ENCODE results near the gene PTDSS2.
"Not testable (repeated sequence)": the region's sequence is repeated elsewhere in the genome, so short reads cannot be mapped to it uniquely, and the experiment has no call there.

Gene PTDSS2

DNA sequence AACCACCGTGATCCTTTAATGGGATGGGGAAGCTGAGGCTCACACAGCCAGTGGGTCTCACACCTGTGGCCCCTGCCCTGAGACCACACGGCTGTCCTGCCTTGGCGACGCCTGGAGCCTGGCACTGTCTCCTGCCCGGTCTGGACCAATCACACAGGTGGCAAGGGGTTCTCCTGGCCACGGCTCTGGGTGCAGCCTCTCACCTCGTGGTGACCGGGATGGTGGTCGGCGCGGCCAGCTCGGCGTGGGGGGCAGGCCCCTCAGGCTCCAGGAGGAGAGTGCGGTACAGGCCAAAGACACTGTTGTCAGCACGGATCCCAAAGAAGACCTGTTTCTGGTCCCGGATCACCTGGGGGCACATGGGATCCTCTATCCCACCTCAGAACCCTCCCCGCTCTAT lies 17.0 kb upstream of the PTDSS2 start:
- no peak for DNase-seq (ENCODE audit: low read depth)

DNA sequence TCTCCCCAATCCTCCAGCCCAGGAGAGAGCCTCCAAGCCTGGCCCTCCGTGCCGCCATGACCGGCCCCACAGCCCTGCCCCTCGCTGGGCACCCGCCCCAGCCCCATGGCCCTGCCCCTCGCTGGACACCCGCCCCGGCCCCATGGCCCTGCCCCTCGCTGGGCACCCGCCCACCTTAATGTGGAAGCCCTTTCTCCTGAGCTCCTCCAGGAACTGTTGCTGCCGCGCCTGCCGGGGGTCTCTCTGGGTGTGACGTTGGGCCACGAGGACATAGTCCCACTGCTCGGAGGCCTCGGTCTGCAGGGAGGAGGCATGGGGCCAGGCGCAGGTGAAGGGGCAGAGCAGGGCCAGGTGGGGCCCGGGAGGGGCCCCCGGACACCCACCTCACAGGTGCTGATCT lies 16.4 kb upstream of the PTDSS2 start:
- no peak for DNase-seq (ENCODE audit: low read depth)

DNA sequence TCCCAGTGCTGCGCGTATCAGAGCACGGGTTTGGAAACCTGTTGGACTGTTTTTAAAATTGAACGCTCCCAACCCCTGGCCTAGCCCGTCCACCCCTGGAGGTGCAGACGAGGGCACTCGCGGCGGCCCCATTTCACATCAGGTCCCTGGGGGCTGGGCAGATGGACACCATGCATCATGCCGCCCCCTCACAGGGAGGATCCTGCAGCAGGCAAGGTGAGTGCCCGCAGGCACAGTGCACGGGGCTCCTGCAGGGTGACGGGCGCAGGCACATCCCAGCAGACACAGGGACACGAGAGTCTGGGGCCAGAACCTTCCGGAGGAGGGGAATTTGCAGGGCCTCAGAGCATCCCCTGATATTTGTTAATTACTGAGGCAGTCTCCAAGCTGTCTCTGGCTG lies 15.6 kb upstream of the PTDSS2 start:
- DNase-seq (ENCODE audit: low read depth): no peak

DNA sequence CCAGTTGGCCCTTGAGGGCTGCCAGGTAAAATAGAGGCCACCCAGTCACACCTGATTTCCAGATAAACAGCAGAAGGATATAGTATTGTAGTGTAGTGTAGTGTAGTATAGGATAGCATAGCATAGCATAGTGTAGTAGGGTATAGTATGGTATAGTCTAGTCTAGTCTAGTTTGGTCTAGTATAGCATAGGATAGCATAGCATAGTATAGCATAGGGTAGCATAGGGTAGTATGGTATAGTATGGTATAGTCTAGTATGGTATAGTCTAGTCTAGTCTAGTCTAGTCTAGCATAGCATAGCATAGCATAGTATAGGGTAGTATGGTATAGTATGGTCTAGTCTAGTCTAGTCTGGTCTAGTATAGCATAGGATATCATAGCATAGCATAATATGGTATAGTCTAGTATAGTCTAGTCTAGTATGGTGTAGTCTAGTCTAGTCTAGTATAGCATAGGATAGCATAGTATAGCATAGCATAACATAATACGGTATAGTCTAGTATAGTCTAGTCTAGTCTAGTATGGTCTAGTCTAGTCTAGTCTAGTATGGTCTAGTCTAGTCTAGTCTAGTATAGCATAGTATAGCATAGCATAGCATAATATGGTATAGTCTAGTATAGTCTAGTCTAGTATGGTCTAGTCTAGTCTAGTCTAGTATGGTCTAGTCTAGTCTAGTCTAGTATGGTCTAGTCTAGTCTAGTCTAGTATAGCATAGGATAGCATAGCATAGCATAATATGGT lies 14.9 kb upstream of the PTDSS2 start:
- not testable (repeated sequence) for DNase-seq (ENCODE audit: low read depth)

DNA sequence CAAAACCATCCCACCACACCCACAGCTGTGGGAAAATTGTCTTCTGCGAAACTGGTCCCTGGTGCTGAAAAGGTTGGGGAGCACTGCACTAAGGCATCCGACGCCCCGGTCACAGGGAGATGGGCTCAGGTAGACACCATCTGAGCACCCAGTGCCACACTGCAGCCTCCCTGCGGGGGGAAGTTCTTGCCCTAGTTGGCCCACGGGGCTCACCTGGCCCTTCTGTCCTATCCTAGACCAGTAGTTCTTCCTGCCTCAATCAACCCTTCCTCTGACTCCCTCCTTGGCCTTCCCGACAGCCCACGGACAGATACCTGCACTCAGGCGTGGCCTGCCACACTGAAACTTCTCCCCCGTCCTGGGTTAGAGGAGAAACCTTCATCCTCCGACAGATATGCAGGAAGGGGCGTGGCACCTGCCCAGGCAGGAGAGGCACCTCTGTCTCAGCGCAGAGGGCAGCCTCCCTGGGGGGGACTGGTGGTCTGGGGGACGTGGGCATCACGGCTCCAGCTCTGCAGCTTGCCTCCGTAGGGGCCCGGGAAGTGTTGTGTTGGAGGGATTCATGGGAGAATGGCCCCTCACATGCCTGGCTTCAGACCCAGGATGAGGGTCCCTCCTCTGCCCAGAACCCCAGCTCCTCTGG lies 12.7 kb upstream of the PTDSS2 start:
- no peak for DNase-seq (ENCODE audit: low read depth)

DNA sequence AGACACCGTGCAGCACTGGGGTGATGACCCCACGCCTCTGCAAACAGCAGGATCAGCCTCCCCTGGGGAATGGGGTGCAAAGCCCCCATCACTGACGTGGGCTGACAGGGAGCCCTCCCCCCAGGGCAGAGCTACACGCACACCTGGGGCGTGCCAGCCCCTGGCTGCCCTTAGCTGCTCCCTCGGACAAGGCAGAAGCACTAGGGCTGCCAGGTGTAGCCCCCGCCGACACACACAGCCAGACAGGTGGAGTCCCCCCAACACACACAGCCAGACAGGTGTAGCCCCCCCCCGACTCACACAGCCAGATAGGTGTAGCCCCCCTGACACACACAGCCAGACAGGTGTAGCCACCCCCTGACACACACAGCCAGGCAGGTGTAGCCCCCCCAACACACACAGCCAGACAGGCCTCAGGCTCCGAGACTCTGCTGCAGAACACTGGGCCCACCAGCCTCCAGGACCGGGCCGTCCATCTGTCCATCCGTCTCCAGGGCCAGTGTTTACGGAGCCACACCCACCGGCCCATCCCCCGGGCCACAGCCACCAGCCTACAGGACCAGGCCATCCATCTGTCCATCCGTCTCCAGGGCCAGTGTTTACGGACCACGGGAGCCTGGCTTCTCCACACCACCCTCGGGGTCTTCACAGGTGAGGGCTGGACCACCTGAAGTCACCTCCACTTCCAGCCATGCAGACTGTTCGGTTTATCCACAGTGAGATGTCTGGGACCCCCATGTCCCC lies 11.8 kb upstream of the PTDSS2 start:
- no peak for DNase-seq (ENCODE audit: low read depth)

DNA sequence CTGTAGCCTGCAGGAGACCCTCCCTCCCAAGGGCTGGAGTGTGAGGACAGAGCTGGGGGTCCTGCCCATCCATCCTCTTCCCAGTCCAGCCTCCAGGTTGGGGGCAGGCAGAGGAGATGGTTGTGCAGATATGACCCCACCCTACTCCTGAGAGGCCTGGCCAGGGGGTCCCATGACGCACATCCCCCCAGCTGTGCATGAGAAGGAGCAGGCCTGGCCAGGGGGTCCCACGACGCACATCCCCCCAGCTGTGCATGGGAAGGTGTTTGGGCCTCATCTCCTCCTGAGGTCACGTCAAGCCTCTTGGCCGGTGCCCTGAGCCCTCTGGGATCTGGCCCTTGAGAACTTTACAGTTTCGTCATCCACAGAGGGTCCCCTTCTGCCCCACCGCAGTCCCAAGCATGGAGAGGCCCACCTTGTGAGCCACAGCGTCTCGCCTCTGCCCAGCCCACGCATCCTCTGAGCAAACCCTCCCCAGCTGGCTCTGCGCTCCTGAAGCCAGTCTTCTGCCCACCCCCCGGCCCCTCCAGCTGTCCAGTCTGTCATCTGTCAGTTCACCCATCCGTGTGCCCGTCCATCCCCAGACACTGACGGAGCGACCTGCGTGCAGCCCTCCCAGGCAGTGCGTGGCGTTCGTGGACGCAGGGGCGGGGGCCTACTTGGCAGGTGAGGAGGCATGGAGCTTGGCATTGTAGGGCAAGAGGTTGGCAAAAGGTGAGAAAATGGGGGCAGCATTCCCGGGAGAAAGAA lies 10.6 kb upstream of the PTDSS2 start:
- no peak for DNase-seq (ENCODE audit: low read depth)

DNA sequence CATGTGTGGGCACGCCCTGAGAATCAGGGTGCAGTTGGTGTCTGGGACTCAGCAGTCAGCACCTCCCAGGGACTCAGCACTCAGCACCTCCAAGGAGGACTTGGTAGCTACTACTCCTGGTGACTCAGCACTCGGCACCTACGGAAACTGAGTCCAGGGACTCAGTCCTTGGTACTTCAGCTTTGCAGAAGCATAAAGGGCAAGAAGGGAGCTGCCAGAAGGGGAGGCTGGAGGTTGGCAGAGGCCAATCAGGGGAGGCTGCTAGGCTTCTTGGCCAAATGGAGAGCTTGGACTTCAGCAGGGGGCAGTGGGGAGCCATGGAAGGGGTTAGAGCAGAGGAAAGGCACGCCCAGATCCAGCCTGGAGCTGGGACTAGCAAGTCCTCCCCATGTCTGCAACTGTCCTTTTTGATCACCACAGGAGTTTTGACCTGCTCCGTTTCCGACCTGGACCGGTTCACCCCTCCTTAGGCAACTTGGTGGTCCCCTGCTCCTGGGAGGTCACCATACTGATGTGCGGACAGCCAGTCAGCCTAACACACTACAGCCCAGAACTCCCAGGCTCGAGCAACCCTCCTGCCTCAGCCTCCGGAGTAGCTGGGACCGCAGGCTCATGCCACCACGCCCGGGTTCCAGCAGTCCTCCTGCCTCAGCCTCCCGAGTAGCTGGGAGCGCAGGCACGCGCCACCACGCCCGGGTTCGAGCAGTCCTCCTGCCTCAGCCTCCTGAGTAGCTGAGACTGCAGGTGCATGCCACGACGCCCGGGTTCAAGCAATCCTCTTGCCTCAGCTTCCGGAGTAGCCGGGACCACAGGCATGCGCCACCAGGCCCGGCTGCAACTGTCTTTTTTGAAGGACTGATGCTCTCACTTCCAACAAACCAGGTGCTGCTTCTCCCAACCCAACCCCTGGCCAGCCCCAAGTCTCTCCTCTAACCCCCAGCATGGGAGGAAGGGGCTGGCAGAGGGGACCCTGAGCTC lies 9.7 kb upstream of the PTDSS2 start:
- no peak for DNase-seq (ENCODE audit: low read depth)

DNA sequence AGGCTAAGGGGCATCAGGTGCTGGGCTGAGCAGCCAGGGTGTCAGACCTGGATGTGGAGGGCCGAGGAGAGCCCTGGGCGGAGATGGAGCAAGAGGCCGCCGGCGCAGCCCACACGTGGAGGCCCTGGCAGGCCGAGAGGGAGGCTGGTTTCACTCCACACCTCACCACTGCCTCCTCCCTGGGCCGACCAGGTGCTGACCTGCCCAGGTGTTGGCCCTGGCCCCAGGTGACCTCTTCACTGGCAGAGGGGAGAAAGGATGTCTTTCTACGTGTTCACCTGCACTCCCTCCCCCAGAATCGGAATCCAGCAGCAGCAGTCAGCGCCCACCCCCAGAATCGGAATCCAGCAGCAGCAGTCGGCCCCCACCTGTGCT lies 9.0 kb upstream of the PTDSS2 start:
- DNase-seq (ENCODE audit: low read depth): no peak

DNA sequence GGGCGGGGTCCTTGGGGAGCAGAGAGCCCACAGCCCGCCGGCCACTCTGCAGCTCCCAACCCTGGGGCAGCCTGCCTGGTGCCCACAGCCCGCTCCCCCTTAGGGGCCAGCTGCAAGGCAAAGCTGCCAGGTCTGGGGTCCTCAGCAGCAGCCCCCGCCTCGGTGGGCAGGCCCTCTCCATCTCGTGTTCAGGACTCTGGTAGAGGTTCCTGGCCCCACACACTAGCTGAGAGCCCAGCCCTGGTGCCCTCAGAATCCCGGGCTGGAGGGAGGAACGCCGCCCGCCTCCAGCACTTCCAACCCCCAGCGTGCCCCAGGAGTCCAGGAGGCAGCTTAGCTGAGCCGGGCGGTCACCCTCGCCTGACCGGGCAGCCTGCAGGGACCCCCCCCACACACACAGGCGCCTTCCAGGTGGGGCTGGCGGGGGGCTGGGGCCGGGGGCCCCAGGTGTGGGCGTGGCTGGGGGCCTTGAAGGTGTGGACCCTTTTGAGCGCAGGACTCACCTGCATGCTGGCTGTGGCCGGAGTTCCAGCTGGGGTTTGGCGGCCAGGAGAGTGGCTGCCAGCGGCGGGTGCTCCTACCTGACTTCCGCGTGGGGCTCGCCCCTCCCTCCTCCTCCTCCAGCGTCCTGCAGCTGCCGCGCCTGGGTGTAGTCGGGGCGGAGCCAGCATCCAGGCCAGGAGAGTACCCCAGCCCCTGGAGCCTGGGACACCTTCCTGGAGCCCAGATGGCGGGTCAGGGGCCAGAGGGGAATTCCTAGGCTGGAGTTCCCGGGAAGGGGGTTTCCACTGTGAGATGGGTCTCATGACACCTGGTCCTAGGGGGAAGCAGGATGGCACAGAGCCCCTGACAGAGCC lies 8.4 kb upstream of the PTDSS2 start, which contains the start of gene ANO9:
Gene ANO9, minus strand, starts transcription at position 594 of the 857 bp plus-strand sequence. Its CDS starts 85 bp downstream, at position 509.
- DNase-seq (ENCODE audit: low read depth): peak; percentile 49

DNA sequence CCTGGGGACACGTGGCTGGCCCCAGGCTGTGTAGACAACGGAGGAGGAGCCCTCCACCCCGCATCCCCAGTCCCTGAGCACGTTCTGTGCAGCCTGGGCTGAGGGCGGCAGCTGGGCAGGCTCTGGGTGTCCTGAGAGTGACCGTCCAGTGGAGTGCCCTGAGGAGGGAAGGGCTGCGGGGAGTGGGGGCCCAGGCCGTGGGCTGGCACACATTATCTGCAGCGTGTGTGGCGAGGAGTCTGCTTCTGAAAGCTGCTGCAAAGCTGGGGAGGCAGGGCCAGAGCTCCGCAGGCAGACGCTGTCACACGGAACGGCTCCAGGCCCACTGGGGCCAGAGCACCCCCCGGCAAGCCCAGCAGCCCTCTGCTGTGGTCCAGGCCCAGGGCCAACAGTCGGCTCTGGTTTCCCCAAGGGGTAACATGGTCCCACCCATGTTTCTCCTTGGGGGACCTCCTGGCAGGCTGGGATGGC lies 7.4 kb upstream of the PTDSS2 start:
- DNase-seq (ENCODE audit: low read depth): no peak

DNA sequence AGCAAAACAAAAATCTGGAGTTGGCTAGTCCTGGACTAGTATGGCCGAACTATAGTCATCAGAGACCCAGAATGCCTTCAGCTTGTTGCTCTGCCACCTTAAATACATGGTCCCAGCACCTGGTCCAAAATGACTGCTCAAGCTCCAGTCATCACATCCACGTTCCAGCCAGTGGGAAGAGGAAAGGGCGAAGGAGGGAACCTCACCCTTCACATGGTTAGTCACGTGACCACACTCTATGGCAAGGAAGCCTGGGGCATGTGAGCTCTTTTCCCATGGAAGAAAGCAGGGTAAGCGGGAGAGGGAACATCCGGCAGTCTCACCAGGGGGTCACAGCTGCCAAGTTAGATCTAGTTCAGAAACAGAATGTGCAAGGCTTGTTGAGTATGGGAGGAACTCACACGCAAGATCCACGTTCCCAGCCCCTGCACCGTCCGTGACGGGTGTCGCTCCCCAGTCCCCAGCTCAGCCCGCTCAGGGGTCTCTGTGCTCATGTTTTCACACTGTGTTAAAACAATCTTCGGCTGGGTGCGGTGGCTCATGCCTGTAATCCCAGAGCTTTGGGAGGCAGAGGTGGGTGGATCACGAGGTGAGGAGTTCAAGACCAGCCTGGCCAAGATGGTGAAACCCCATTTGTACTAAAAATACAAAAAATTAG lies 6.4 kb upstream of the PTDSS2 start:
- DNase-seq (ENCODE audit: low read depth): no peak

DNA sequence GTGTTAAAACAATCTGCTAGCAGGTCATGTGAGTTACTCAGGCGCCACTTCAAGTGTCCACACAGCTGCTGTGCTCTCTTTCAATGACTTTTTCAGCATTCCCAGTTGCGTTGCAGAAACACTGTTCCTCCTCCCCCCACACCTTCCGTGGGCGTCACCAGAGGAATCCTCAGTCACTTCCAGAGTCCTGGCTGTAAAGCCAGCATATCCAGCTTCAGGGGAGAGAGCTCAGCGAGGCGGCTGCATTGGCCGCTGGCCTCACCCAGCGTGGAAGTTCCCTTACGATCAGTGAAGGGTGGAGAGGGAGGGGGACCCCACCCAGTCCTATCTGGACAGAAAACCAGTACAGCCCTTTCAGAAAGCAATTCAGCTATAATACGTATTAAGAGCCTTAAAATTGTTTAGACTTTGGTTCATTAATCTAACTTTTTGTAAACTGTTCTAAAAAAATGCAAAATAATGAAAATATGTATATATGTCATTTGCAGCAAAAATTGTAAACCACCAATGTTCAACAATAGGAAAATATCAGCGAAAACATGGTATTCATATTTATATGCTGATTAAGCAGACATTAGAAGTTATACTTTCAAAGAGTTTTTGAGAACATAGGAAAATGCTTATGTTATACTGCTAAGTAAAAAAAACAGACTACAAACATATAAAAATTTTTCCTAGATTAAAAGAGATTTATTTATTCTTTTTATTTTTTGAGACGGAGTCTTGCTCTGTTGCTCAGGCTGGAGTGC lies 5.5 kb upstream of the PTDSS2 start:
- DNase-seq (ENCODE audit: low read depth): no peak

DNA sequence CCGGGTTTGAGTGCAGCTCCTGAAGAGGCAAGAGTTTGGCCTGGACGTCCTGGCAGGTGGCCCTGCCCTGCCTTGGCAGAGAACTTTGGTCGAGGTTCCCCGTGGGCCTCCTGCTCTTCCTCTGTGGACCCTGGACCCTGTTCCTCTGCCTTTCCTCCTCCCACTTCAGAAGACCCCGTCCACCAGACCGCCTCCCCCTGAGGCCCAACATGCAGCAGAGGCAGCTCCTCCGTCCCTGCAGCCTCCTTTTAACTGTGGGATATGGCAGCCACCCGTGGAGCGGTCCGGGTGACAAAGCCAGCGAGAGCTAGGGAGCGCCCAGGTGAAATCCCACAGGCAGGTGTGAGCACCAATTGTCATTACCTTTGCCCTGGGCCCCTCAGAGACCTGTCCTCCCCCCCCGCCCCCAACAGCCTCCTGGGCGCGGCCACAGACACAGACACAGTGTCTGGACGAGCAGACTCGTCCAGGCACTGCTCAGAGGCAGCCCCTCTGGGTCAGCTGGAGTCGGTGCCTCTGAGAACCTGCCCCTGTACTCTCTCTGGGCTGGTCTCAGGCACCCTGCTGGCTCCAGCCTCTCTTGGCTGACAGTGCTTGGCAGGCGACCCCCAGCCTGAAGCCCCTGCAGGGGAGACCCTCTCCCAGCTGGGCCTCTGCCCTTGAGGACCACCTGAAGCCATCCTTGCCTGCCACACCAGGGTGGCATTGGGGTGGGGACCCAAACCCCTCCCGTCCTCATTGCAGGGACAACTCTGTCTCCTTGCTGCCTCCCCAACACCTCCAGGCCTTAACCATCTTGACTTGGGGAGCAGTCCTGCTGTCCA lies 4.1 kb upstream of the PTDSS2 start:
- DNase-seq (ENCODE audit: low read depth): no peak

DNA sequence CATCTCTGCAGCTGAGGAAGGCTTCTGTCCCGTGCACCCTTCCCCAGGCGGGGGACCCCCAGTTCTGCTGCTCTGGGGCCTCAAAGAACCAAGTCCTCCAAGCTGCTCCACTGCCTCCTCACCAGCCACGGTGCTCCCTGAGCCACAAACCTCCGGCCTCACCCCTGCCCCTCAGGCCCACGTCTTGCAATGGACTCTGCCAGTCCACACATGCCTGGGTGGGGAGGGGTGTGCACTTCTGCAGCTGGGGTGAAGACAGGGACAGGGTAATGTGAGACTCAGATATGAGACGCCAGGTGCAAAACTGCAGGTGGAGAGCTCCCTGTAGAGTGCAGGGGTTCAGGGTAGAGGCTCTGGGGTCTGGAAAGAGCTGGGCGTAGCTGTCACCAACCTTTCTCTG lies 3.2 kb upstream of the PTDSS2 start:
- DNase-seq (ENCODE audit: low read depth): no peak

DNA sequence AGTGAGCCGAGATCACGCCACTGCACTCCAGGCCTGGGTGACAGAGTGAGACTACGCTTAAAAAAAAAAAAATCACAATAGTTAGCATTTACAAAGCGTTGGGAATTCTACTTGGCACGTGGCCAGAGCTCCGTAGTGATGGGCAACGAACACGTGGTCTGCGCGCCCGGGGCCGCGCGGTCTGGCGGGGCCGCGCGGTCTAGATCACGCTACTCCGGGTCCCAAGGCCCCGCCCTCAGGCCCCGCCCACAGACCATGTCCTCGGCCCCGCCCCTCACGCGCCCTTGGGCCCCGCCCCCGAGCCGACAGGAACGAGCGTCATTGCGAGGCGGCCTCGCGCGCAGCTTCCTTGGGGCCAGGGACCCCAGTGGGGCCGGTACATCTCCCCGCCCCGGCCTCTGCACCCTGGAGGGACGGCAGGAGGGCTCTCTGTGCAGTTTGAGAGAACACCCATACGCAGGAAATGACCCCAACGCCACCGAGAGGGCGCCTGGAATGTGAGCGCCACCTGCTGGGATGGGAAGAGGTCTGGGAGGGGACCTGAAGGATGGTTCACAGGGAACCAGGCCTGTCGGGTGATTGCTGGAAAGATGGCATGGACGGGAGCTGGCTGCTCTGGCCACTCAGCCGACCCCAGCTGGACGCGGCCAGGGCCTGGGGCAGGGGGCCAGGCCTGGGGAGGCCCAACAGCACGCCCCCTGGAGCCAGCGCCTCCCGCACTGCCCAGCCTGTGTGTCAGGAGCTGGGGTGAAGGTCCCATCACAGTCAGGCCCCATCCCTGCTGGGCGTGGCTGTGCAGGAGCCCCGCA lies 2.0 kb upstream of the PTDSS2 start:
- peak; percentile 95 for DNase-seq (ENCODE audit: low read depth)
